ENCODE measurements around the gene OTOG. TPM values are rescaled to one million over a fixed set of nuclear protein-coding genes. Genes with fewer than 3 reads are reported as not detected.

OTOG gene
- total RNA-seq, 1 donor from 2014 or later, result 42.1 TPM

DNA sequence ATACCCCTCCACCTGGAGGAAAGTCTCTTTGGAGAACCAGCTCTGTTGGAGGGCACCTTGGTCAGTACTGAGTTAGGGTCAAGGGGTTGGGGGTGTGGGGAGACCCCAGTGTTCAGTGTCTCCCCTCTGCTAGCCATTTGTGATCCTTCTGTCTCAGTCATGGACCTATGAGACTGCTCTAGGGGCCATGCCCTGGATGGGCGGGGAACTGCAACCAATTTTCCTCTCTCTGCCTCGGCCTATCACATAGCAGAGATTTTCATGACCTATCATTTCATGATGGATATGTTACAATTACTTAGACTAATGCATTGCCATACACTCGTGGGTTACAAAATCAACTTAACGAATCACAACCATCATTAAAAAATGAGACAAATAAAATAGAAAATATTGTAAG, 7.4 kb downstream of the OTOG start:
- peaks cover 8% of the 10 kb centered on the region for H3K27me3 Mint-ChIP-seq (ENCODE audit: insufficient read depth, low read depth)

DNA sequence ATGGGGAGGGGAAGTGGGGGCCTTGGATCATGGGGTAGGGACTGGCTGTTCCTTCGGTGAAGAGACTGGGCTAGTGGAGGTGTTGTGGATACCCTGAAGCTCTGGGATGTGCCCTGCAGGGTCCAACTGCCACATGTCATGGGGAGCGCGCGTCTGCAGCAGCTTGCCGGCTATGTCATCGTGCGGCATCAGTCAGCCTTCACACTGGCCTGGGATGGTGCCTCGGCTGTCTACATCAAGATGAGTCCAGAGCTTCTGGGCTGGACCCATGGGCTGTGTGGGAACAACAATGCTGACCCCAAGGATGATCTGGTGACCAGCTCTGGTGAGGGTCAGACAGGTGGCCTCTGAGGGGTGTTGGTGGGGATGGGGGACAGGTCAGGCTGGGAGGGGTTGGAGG, 9.9 kb downstream of the OTOG start:
- no peak overlapping the region for H3K4me2 ChIP-seq
- H2AFZ ChIP-seq (replicated peaks), result no peak overlapping the region
- H3K36me3 ChIP-seq, result no peaks in the 10 kb centered on the region
- TF ChIP-seq EZH2 (IDR thresholded peaks at IDR 0.05) (no peak), EZH2phosphoT487 (IDR thresholded peaks at IDR 0.05) (no peak)
- TF ChIP-seq, protein P1, sequence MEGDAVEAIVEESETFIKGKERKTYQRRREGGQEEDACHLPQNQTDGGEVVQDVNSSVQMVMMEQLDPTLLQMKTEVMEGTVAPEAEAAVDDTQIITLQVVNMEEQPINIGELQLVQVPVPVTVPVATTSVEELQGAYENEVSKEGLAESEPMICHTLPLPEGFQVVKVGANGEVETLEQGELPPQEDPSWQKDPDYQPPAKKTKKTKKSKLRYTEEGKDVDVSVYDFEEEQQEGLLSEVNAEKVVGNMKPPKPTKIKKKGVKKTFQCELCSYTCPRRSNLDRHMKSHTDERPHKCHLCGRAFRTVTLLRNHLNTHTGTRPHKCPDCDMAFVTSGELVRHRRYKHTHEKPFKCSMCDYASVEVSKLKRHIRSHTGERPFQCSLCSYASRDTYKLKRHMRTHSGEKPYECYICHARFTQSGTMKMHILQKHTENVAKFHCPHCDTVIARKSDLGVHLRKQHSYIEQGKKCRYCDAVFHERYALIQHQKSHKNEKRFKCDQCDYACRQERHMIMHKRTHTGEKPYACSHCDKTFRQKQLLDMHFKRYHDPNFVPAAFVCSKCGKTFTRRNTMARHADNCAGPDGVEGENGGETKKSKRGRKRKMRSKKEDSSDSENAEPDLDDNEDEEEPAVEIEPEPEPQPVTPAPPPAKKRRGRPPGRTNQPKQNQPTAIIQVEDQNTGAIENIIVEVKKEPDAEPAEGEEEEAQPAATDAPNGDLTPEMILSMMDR (IDR thresholded peaks at IDR 0.05), result no peak
- Mint-ChIP-seq H3K4me1 (no peaks in the 10 kb centered on the region), H3K27ac (no peak overlapping the region), H3K36me3 (no peaks in the 10 kb centered on the region), H3K27me3 (ENCODE audit: insufficient read depth, low read depth) (peaks cover 15% of the 10 kb centered on the region), H3K9me3 (no peaks in the 10 kb centered on the region), H3K4me3 (no peak overlapping the region)
- no peaks in the 10 kb centered on the region for H3K79me2 ChIP-seq (ENCODE audit: low read depth)
- H3F3A ChIP-seq (ENCODE audit: low read depth), result no peaks in the 10 kb centered on the region
- no peak for DNase-seq (ENCODE audit: low spot score)
- H4K20me1 ChIP-seq (ENCODE audit: low read depth), result no peaks in the 10 kb centered on the region
- H3K9ac ChIP-seq, result no peak overlapping the region
- no peak overlapping the region for H3K27ac ChIP-seq
- no peaks in the 10 kb centered on the region for H3K4me1 ChIP-seq
- H3K27me3 ChIP-seq, result no peaks in the 10 kb centered on the region
- H3K9me3 ChIP-seq (ENCODE audit: low read depth), result no peaks in the 10 kb centered on the region
- no peak overlapping the region for H3K4me3 ChIP-seq

More for the DNA sequence above, 7.4 kb downstream of the OTOG start:
- Mint-ChIP-seq H3K9me3 (no peaks in the 10 kb centered on the region), H3K4me1 (peaks cover 4% of the 10 kb centered on the region), H3K36me3 (no peaks in the 10 kb centered on the region), H3K4me3 (no peak overlapping the region), H3K27ac (no peak overlapping the region)
- no peaks in the 10 kb centered on the region for H3K79me2 ChIP-seq (ENCODE audit: low read depth)
- H4K20me1 ChIP-seq (ENCODE audit: low read depth), result no peaks in the 10 kb centered on the region
- no peaks in the 10 kb centered on the region for H3F3A ChIP-seq (ENCODE audit: low read depth)
- H3K4me1 ChIP-seq, result no peaks in the 10 kb centered on the region
- H3K4me2 ChIP-seq, result no peak overlapping the region
- H2AFZ ChIP-seq (replicated peaks), result no peak overlapping the region
- no peaks in the 10 kb centered on the region for H3K36me3 ChIP-seq
- no peak overlapping the region for H3K27ac ChIP-seq
- no peaks in the 10 kb centered on the region for H3K9me3 ChIP-seq (ENCODE audit: low read depth)
- no peak overlapping the region for H3K4me3 ChIP-seq
- DNase-seq (ENCODE audit: low spot score), result no peak
- H3K9ac ChIP-seq, result no peak overlapping the region
- TF ChIP-seq EZH2 (IDR thresholded peaks at IDR 0.05) (no peak), EZH2phosphoT487 (IDR thresholded peaks at IDR 0.05) (no peak)
- TF ChIP-seq, protein P1 (IDR thresholded peaks at IDR 0.05), result no peak
- no peaks in the 10 kb centered on the region for H3K27me3 ChIP-seq

DNA sequence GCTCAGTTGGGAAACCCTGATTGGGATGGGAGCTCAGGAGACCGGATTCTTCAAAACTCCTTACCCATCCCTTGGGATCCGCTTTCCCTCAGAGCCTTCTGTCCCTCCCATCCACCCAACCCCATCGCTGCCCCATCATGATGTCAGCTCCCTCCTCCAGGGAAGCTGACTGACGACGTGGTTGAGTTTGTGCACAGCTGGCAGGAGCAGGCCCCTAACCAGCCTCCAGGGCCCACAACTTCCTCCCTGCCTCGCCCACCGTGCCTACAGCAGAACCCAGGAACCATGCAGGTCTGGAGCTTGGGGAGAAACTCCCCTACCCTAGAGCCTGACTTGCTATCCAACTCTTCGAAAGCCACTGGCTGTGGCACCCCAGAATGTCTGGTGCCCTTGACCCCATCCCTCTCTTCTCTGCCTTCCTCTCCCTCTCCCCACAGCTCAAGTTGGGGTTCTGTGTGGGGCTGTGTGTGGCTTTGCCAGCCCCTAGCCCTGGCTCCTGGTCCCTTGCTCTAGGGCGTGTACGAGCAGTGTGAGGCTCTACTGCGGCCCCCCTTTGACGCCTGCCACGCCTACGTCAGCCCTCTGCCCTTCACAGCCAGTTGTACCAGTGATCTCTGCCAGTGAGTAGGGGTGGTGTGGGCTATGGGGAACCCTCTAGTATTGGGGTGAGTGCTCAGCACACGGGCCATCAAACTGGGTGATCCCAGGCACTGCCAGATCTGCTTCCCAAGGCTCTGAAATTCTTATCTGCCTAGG, 11.1 kb downstream of the OTOG start:
- no peak overlapping the region for H3K27ac ChIP-seq
- TF ChIP-seq, protein P1 (IDR thresholded peaks at IDR 0.05), result no peak
- no peak for TF ChIP-seq EZH2phosphoT487 (IDR thresholded peaks at IDR 0.05)
- no peak for TF ChIP-seq EZH2 (IDR thresholded peaks at IDR 0.05)
- Mint-ChIP-seq H3K4me1 (no peaks in the 10 kb centered on the region), H3K36me3 (no peaks in the 10 kb centered on the region), H3K27me3 (ENCODE audit: insufficient read depth, low read depth) (peaks cover 15% of the 10 kb centered on the region), H3K4me3 (no peak overlapping the region), H3K9me3 (no peaks in the 10 kb centered on the region), H3K27ac (no peak overlapping the region)
- no peaks in the 10 kb centered on the region for H3F3A ChIP-seq (ENCODE audit: low read depth)
- no peaks in the 10 kb centered on the region for H3K36me3 ChIP-seq
- H2AFZ ChIP-seq (replicated peaks), result no peak overlapping the region
- H3K4me3 ChIP-seq, result no peak overlapping the region
- no peaks in the 10 kb centered on the region for H3K79me2 ChIP-seq (ENCODE audit: low read depth)
- H3K4me1 ChIP-seq, result no peaks in the 10 kb centered on the region
- no peaks in the 10 kb centered on the region for H3K9me3 ChIP-seq (ENCODE audit: low read depth)
- H4K20me1 ChIP-seq (ENCODE audit: low read depth), result no peaks in the 10 kb centered on the region
- no peaks in the 10 kb centered on the region for H3K27me3 ChIP-seq
- H3K9ac ChIP-seq, result no peak overlapping the region
- DNase-seq (ENCODE audit: low spot score), result no peak
- no peak overlapping the region for H3K4me2 ChIP-seq

All from neural progenitor cell (in vitro differentiated cells).